Mesodermal cell (in vitro differentiated cells): ENCODE data around the gene PER2.

ENCODE experiments used
- H3K27ac ChIP-seq: 2 replicates; pipeline ENCODE4 v1.7.0; 2013; ENCODE audit warnings: mild to moderate bottlenecking, low read depth, low read length, moderate library complexity; ENCODE audit not compliant: severe bottlenecking
- H3K36me3 ChIP-seq: 2 replicates; pipeline ENCODE4 v1.7.1; 2013; ENCODE audit warnings: mild to moderate bottlenecking, low read length, moderate library complexity; ENCODE audit not compliant: control insufficient read depth, insufficient read depth
- H3K4me1 ChIP-seq: one replicate; pipeline ENCODE4 v1.7.1; 2013; ENCODE audit warnings: mild to moderate bottlenecking, low read length; ENCODE audit not compliant: insufficient read depth, control insufficient read depth, poor library complexity, severe bottlenecking
- H3K4me3 ChIP-seq: 2 replicates; pipeline ENCODE4 v1.7.0; 2013; ENCODE audit warnings: low read length, control low read depth, mild to moderate bottlenecking; ENCODE audit not compliant: insufficient read depth, poor library complexity, severe bottlenecking; ENCODE audit errors: extremely low read depth
- H3K9me3 ChIP-seq: 2 replicates; pipeline ENCODE4 v1.7.1; 2013; ENCODE audit warnings: mild to moderate bottlenecking, low read length, moderate library complexity; ENCODE audit not compliant: control insufficient read depth
- WGBS, 2 experiments: methylation state at CpG; one replicate each; pipeline ENCODE4 v1.1.5; 2013; ENCODE audit warnings: missing lambda C conversion rate in 2 of 2; ENCODE audit not compliant: insufficient coverage in 2 of 2; 5-methylcytosine and 5-hydroxymethylcytosine counted together

Gene PER2

GRCh38 chr2:238294393-238295143 lies 6.2 kb upstream of the PER2 start:
- Histone ChIP-seq H3K4me3 (no peak overlapping the region), H3K27ac (no peak overlapping the region), H3K4me1 (peaks cover 5% of the 10 kb centered on the region), H3K9me3 (no peaks in the 10 kb centered on the region), H3K36me3 (no peaks in the 10 kb centered on the region)
- WGBS, 2 experiments = 92 to 94% methylated on average over 8 to 12 of the region's 17 CpGs

GRCh38 chr2:238294046-238294392 lies 5.6 kb upstream of the PER2 start:
- no peaks in the 10 kb centered on the region for H3K9me3 ChIP-seq
- H3K4me3 ChIP-seq = no peak overlapping the region
- WGBS, 2 experiments = 90 to 94% methylated on average over 9 of the region's 9 CpGs
- no peaks in the 10 kb centered on the region for H3K36me3 ChIP-seq
- no peak overlapping the region for H3K27ac ChIP-seq
- H3K4me1 ChIP-seq = peaks cover 9% of the 10 kb centered on the region

GRCh38 chr2:238291550-238292281 lies 3.3 kb upstream of the PER2 start:
- no peak overlapping the region for H3K27ac ChIP-seq
- peaks cover 17% of the 10 kb centered on the region for H3K4me1 ChIP-seq
- no peaks in the 10 kb centered on the region for H3K9me3 ChIP-seq
- no peak overlapping the region for H3K4me3 ChIP-seq
- WGBS, 2 experiments = 91 to 96% methylated on average over 8 of the region's 8 CpGs
- H3K36me3 ChIP-seq = no peaks in the 10 kb centered on the region

- H3K27ac ChIP-seq = no peak overlapping the region
- no peak overlapping the region for H3K4me3 ChIP-seq
- H3K9me3 ChIP-seq = no peaks in the 10 kb centered on the region
- 94 to 98% methylated on average over 3 to 4 of the region's 5 CpGs for WGBS, 2 experiments
- H3K4me1 ChIP-seq = peaks cover 25% of the 10 kb centered on the region
- H3K36me3 ChIP-seq = no peaks in the 10 kb centered on the region
Measured at GRCh38 chr2:238290715-238291549, 2.5 kb upstream of the PER2 start.

- Histone ChIP-seq H3K4me1 (peaks cover 33% of the 10 kb centered on the region), H3K9me3 (no peaks in the 10 kb centered on the region), H3K4me3 (no peak overlapping the region), H3K36me3 (no peaks in the 10 kb centered on the region), H3K27ac (no peak overlapping the region)
- WGBS, 2 experiments = 12 to 23% methylated on average over 6 to 8 of the region's 8 CpGs
Measured at GRCh38 chr2:238290091-238290509, 1.7 kb upstream of the PER2 start.

- H3K9me3 ChIP-seq = no peaks in the 10 kb centered on the region
- WGBS, 2 experiments = 33 to 34% methylated on average over 11 to 12 of the region's 13 CpGs
- H3K36me3 ChIP-seq = no peaks in the 10 kb centered on the region
- peaks cover 34% of the 10 kb centered on the region for H3K4me1 ChIP-seq
- peak overlapping the region; percentile 55 for H3K4me3 ChIP-seq
- peak overlapping the region; percentile 90 for H3K27ac ChIP-seq
Measured at GRCh38 chr2:238289574-238289973, 1.2 kb upstream of the PER2 start.

- no peaks in the 10 kb centered on the region for H3K9me3 ChIP-seq
- H3K4me3 ChIP-seq = peak overlapping the region; percentile 55
- H3K27ac ChIP-seq = peak overlapping the region; percentile 90
- no peaks in the 10 kb centered on the region for H3K36me3 ChIP-seq
- 0% methylated on average over 75 to 100 of the region's 108 CpGs for WGBS, 2 experiments
- H3K4me1 ChIP-seq = peaks cover 34% of the 10 kb centered on the region
Measured at GRCh38 chr2:238288650-238289573, 502 bp upstream of the PER2 start.

GRCh38 chr2:238286987-238287736 lies 1.2 kb downstream of the PER2 start:
- H3K27ac ChIP-seq = peak overlapping the region; percentile 90

GRCh38 chr2:238286551-238286950 lies 1.9 kb downstream of the PER2 start:
- no peak overlapping the region for H3K4me3 ChIP-seq
- H3K36me3 ChIP-seq = no peaks in the 10 kb centered on the region
- no peaks in the 10 kb centered on the region for H3K9me3 ChIP-seq
- peaks cover 34% of the 10 kb centered on the region for H3K4me1 ChIP-seq
- H3K27ac ChIP-seq = peak overlapping the region; percentile 93
- WGBS, 2 experiments = 93 to 95% methylated on average over 6 of the region's 7 CpGs

More at GRCh38 chr2:238286987-238287736, 1.2 kb downstream of the PER2 start:
- Histone ChIP-seq H3K36me3 (no peaks in the 10 kb centered on the region), H3K9me3 (no peaks in the 10 kb centered on the region), H3K4me1 (peaks cover 34% of the 10 kb centered on the region), H3K4me3 (no peak overlapping the region)
- 90 to 91% methylated on average over 8 of the region's 11 CpGs for WGBS, 2 experiments
